ENCODE data around the gene OSBPL6. TPM values are rescaled to one million over a fixed set of nuclear protein-coding genes. Genes with fewer than 3 reads are reported as not detected.

The OSBPL6 gene
- polyA plus RNA-seq, 1 donor from 2014 or later: 12.8 TPM

DNA sequence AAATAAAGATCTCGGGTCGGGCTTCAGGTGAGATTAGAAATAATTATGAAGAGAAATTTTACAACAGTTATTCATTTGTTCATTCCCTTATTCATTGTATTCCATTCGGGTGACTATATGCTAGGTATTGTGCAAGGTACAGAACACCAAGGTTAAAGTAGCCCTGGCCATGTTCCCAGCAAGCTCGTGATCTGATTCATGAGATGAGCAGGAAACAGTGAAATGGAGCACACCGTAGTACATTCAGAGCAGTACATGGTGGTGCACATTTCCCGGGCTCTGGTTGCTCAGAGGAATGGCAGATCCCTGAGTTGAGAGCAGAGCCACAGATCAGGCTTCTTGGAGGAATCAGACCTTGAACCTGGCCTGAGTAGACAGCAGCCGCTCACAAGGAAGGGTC is 168.9 kb downstream of the OSBPL6 start:
- H3K4me2 ChIP-seq (ENCODE audit: low read length): no peak overlapping the region
- no peaks in the 10 kb centered on the region for H3K9me2 ChIP-seq (ENCODE audit: insufficient read depth, low read length)
- no peaks in the 10 kb centered on the region for H3F3A ChIP-seq (ENCODE audit: insufficient read depth, low read length, poor library complexity, severe bottlenecking)
- H3K36me3 ChIP-seq (ENCODE audit: insufficient read depth, low read length): no peaks in the 10 kb centered on the region
- no peak overlapping the region for H3K27ac ChIP-seq (ENCODE audit: low read length)
- no peaks in the 10 kb centered on the region for H3K79me2 ChIP-seq (replicated peaks; ENCODE audit: insufficient read depth, low read length)
- no peak overlapping the region for H3K4me3 ChIP-seq (ENCODE audit: low read length)
- no peak overlapping the region for H2AFZ ChIP-seq (ENCODE audit: low read depth, low read length)
- TF ChIP-seq EZH2 (IDR thresholded peaks at IDR 0.05; ENCODE audit: borderline replicate concordance, insufficient read depth, low read length, poor library complexity, severe bottlenecking) (no peak), RAD21 (conservative IDR thresholded peaks at IDR 0.05) (no peak), MXI1 (conservative IDR thresholded peaks at IDR 0.05; ENCODE audit: poor library complexity, severe bottlenecking) (no peak), TAF1 (IDR thresholded peaks at IDR 0.05; ENCODE audit: low read depth) (no peak), EP300 (conservative IDR thresholded peaks at IDR 0.05; ENCODE audit: poor library complexity, severe bottlenecking) (no peak), POLR2AphosphoS5 (IDR thresholded peaks at IDR 0.05) (no peak), SMC3 (conservative IDR thresholded peaks at IDR 0.05; ENCODE audit: poor library complexity) (no peak)
- TF ChIP-seq, protein P1, sequence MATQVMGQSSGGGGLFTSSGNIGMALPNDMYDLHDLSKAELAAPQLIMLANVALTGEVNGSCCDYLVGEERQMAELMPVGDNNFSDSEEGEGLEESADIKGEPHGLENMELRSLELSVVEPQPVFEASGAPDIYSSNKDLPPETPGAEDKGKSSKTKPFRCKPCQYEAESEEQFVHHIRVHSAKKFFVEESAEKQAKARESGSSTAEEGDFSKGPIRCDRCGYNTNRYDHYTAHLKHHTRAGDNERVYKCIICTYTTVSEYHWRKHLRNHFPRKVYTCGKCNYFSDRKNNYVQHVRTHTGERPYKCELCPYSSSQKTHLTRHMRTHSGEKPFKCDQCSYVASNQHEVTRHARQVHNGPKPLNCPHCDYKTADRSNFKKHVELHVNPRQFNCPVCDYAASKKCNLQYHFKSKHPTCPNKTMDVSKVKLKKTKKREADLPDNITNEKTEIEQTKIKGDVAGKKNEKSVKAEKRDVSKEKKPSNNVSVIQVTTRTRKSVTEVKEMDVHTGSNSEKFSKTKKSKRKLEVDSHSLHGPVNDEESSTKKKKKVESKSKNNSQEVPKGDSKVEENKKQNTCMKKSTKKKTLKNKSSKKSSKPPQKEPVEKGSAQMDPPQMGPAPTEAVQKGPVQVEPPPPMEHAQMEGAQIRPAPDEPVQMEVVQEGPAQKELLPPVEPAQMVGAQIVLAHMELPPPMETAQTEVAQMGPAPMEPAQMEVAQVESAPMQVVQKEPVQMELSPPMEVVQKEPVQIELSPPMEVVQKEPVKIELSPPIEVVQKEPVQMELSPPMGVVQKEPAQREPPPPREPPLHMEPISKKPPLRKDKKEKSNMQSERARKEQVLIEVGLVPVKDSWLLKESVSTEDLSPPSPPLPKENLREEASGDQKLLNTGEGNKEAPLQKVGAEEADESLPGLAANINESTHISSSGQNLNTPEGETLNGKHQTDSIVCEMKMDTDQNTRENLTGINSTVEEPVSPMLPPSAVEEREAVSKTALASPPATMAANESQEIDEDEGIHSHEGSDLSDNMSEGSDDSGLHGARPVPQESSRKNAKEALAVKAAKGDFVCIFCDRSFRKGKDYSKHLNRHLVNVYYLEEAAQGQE (IDR thresholded peaks at IDR 0.05; ENCODE audit: borderline replicate concordance): no peak
- TF ChIP-seq, protein P2, sequence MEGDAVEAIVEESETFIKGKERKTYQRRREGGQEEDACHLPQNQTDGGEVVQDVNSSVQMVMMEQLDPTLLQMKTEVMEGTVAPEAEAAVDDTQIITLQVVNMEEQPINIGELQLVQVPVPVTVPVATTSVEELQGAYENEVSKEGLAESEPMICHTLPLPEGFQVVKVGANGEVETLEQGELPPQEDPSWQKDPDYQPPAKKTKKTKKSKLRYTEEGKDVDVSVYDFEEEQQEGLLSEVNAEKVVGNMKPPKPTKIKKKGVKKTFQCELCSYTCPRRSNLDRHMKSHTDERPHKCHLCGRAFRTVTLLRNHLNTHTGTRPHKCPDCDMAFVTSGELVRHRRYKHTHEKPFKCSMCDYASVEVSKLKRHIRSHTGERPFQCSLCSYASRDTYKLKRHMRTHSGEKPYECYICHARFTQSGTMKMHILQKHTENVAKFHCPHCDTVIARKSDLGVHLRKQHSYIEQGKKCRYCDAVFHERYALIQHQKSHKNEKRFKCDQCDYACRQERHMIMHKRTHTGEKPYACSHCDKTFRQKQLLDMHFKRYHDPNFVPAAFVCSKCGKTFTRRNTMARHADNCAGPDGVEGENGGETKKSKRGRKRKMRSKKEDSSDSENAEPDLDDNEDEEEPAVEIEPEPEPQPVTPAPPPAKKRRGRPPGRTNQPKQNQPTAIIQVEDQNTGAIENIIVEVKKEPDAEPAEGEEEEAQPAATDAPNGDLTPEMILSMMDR (IDR thresholded peaks at IDR 0.05; ENCODE audit: poor library complexity, severe bottlenecking): no peak
- no peaks in the 10 kb centered on the region for H4K20me1 ChIP-seq (ENCODE audit: insufficient read depth)
- no peak overlapping the region for H3K9ac ChIP-seq (ENCODE audit: low read length)
- H3K9me3 ChIP-seq (ENCODE audit: low read length): no peaks in the 10 kb centered on the region
- no peaks in the 10 kb centered on the region for H3K27me3 ChIP-seq (ENCODE audit: insufficient read depth, low read depth, low read length)

DNA sequence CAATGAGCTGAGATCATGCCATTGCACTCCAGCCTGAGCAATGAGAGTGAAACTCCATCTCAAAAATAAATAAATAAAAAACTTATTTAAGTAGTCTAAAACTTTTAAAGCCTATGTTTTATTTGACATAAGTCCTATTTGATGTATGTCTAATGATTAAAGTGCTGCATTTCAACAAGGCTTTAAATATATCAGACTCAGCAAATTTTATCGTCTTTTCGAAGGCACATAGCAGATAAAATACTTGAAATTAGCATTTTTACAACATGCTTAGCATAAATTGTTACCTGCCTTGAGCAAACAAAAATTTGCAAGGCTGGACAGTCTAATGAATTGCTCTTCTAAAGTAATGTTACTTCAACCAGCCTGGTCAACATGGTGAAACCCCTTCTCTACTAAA is 170.8 kb downstream of the OSBPL6 start:
- no peak overlapping the region for H3K4me3 ChIP-seq (ENCODE audit: low read length)
- H2AFZ ChIP-seq (ENCODE audit: low read depth, low read length): no peak overlapping the region
- H3K9me3 ChIP-seq (ENCODE audit: low read length): no peaks in the 10 kb centered on the region
- no peaks in the 10 kb centered on the region for H3K36me3 ChIP-seq (ENCODE audit: insufficient read depth, low read length)
- no peaks in the 10 kb centered on the region for H3K27me3 ChIP-seq (ENCODE audit: insufficient read depth, low read depth, low read length)
- H3F3A ChIP-seq (ENCODE audit: insufficient read depth, low read length, poor library complexity, severe bottlenecking): no peaks in the 10 kb centered on the region
- no peak overlapping the region for H3K4me2 ChIP-seq (ENCODE audit: low read length)
- no peak overlapping the region for H3K27ac ChIP-seq (ENCODE audit: low read length)
- no peaks in the 10 kb centered on the region for H4K20me1 ChIP-seq (ENCODE audit: insufficient read depth)
- no peak overlapping the region for H3K9ac ChIP-seq (ENCODE audit: low read length)
- H3K79me2 ChIP-seq (replicated peaks; ENCODE audit: insufficient read depth, low read length): no peaks in the 10 kb centered on the region
- H3K9me2 ChIP-seq (ENCODE audit: insufficient read depth, low read length): no peaks in the 10 kb centered on the region
- TF ChIP-seq RAD21 (conservative IDR thresholded peaks at IDR 0.05) (no peak), MXI1 (conservative IDR thresholded peaks at IDR 0.05; ENCODE audit: poor library complexity, severe bottlenecking) (no peak), POLR2AphosphoS5 (IDR thresholded peaks at IDR 0.05) (no peak), TAF1 (IDR thresholded peaks at IDR 0.05; ENCODE audit: low read depth) (no peak), EP300 (conservative IDR thresholded peaks at IDR 0.05; ENCODE audit: poor library complexity, severe bottlenecking) (no peak), EZH2 (IDR thresholded peaks at IDR 0.05; ENCODE audit: borderline replicate concordance, insufficient read depth, low read length, poor library complexity, severe bottlenecking) (no peak), SMC3 (conservative IDR thresholded peaks at IDR 0.05; ENCODE audit: poor library complexity) (no peak)
- TF ChIP-seq, protein P1 (IDR thresholded peaks at IDR 0.05; ENCODE audit: borderline replicate concordance): no peak
- TF ChIP-seq, protein P2 (IDR thresholded peaks at IDR 0.05; ENCODE audit: poor library complexity, severe bottlenecking): no peak
